ENCODE data around the gene SLAMF9. TPM values are rescaled to one million over a fixed set of nuclear protein-coding genes. Genes with fewer than 3 reads are reported as not detected.

Gene SLAMF9
- total and polyA plus RNA-seq, 3 experiments from 2014 or later = not detected

DNA sequence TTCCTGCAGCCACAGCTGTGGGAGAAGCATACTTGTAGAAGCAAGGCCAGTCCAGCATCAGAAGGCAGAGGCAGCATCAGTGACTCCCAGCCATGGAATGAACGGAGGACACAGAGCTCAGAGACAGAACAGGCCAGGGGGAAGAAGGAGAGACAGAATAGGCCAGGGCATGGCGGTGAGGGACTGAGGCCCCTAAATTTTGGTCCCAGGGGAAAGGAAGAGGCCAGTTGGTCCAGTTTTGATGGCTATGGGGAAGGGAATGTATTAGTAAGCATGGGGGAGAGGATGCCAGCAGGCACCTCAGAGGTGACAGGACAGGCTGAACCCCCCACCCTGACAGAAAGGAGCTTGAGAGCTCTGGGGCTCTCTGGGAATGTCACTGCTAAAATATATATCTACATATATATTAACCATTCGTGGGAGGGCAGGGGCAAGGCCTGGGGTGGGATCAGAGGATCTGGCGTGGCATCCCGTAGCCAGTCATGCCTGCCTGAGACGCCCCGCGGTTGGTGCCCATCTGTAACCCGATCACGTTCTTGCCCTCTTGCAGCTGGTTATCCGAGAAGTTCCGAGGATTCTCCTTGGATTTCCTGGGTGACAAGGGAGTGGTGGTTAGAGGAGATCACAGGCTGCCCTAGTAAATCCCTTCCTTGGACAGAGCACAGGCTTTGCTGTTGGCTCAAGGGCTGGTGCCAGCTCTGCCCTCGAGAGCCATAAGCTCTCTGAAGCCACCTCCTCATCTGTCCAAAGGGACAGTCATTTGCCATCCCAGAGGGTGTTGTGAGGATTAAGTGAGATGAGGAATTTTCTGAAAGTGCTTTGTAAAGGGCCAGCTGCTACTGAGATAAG lies 35.5 kb downstream of the SLAMF9 start:
- H3K4me3 Mint-ChIP-seq = peak overlapping the region in 3 of 7 donors; percentile 5 to 78 (median 32)
- no peaks in the 10 kb centered on the region for H3K27me3 ChIP-seq (ENCODE audit: insufficient read depth, low read length, poor library complexity, severe bottlenecking)
- POLR2A ChIA-PET = no interaction called here
- peaks cover 41% of the 10 kb centered on the region for H3K4me1 ChIP-seq (ENCODE audit: insufficient read depth, low read length)
- no peak overlapping the region for H3K27ac ChIP-seq (ENCODE audit: low read depth, low read length)
- H3K9me3 Mint-ChIP-seq = peaks cover 0 to under 1% (median 0%) of the 10 kb centered on the region in 5 donors
- no peak for DNase-seq
- H3K9me3 ChIP-seq (ENCODE audit: low read length) = no peaks in the 10 kb centered on the region
- peaks cover 31% of the 10 kb centered on the region for H3K36me3 ChIP-seq (ENCODE audit: insufficient read depth, low read length)
- peaks cover 0 to 4% of the 10 kb centered on the region in 2 donors for H3K27me3 Mint-ChIP-seq
- H3K27ac Mint-ChIP-seq = peak overlapping the region; percentile 30 to 97 (median 74)
- H3K4me1 Mint-ChIP-seq = peaks cover 63 to 94% (median 80%) of the 10 kb centered on the region in 3 donors
- H3K36me3 Mint-ChIP-seq = peaks cover 14 to 62% (median 16%) of the 10 kb centered on the region in 3 donors
- CTCF ChIA-PET = no interaction called here
- H3K4me3 ChIP-seq (ENCODE audit: low read length) = no peak overlapping the region

DNA sequence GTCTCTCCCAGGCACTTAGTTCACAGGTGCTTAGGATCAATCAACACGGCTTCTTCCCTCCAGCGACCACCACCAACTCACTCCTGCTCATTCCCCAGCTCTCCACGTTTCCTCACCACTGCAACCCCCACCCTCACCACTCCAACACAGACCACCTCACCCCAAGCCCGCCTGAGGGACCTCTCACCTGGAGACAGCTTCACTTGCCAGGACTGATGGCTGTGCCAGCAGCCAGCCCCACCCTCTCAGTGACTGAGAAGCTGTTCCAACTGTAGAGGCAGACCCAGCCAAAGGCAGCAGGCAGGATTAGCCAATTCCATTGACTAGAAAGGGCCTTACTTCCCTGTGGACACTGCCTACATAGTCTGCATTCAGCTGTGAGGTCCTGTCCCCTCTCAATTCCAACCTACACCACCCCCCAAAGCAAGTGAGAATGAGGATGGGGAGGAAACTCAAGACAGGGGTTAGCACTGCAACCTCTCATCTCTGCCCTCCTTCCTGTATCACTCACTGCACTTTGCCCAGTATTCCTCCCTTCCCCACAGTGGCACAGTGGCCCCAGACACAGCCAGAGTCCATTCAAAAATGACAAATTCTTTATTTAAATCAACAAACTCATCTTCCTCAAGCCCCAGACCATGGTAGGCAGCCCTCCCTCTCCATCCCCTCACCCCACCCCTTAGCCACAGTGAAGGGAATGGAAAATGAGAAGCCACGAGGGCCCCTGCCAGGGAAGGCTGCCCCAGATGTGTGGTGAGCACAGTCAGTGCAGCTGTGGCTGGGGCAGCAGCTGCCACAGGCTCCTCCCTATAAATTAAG lies 36.3 kb downstream of the SLAMF9 start:
- ChIA-PET POLR2A (no interaction called here), CTCF (no interaction called here)
- Histone ChIP-seq H3K4me1 (ENCODE audit: insufficient read depth, low read length) (peaks cover 40% of the 10 kb centered on the region), H3K4me3 (ENCODE audit: low read length) (no peak overlapping the region), H3K9me3 (ENCODE audit: low read length) (no peaks in the 10 kb centered on the region), H3K36me3 (ENCODE audit: insufficient read depth, low read length) (peaks cover 31% of the 10 kb centered on the region), H3K27me3 (ENCODE audit: insufficient read depth, low read length, poor library complexity, severe bottlenecking) (no peaks in the 10 kb centered on the region), H3K27ac (ENCODE audit: low read depth, low read length) (no peak overlapping the region)
- peaks cover 63 to 94% (median 80%) of the 10 kb centered on the region in 3 donors for H3K4me1 Mint-ChIP-seq
- DNase-seq = no peak
- H3K27ac Mint-ChIP-seq = peak overlapping the region; percentile 63 to 97 (median 86)
- H3K36me3 Mint-ChIP-seq = peaks cover 14 to 57% (median 16%) of the 10 kb centered on the region in 3 donors
- no peaks in the 10 kb centered on the region for H3K9me3 Mint-ChIP-seq
- peaks cover 0 to 4% of the 10 kb centered on the region in 2 donors for H3K27me3 Mint-ChIP-seq
- peak overlapping the region in 1 of 7 donors; percentile 6 for H3K4me3 Mint-ChIP-seq

DNA sequence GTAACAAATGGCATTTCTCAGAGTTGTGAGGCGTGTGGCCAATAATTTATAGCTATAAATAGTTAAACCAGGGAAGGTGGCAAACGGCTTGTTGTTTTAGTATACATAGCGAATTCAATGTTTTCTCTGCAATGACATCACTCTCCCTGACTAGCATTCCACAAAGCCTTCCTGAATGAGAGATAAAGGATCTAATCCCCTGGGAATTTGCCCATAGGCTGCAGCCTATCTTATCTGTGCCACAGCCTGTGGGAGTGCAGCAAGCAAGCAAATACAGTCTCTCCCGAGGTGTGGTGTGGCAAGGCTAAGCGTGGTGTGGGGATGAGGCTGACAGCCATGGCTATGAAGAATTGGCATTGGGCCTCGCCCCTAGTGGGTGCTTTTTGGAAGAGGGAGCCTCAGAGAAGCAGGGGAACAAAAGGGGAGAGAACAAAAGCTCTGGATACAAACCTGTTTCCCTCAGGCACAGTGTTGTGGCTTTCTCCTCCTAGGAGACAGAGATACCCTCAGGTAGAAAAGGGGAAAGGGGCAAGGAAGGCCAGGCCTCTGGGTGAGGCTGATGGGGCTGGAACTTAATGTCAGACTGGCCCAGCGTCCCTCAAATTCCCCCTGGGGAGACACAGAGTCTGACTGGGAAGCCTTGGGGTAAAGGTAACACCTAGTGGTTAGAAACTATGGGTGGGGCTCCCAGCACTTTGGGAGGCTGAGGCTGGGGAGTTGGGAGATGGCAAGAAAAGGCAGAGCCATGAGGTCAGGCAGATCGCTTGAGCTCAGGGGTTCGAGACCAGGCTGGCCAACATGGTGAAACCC lies 37.6 kb downstream of the SLAMF9 start:
- H3K27me3 ChIP-seq (ENCODE audit: insufficient read depth, low read length, poor library complexity, severe bottlenecking) = no peaks in the 10 kb centered on the region
- peak overlapping the region in 1 of 7 donors; percentile 26 for H3K4me3 Mint-ChIP-seq
- H3K4me3 ChIP-seq (ENCODE audit: low read length) = no peak overlapping the region
- peaks cover 63 to 94% (median 80%) of the 10 kb centered on the region in 3 donors for H3K4me1 Mint-ChIP-seq
- H3K36me3 ChIP-seq (ENCODE audit: insufficient read depth, low read length) = peaks cover 31% of the 10 kb centered on the region
- no peaks in the 10 kb centered on the region for H3K9me3 ChIP-seq (ENCODE audit: low read length)
- no peak overlapping the region for H3K27ac ChIP-seq (ENCODE audit: low read depth, low read length)
- peaks cover 40% of the 10 kb centered on the region for H3K4me1 ChIP-seq (ENCODE audit: insufficient read depth, low read length)
- H3K27me3 Mint-ChIP-seq = peaks cover 0 to 4% of the 10 kb centered on the region in 2 donors
- POLR2A ChIA-PET = interaction anchor here (2.0 kb wide), 1 partner anchor 9 kb away, joined by 7 read pairs; the partner anchor contains the start of gene TAGLN2
- H3K9me3 Mint-ChIP-seq = no peaks in the 10 kb centered on the region
- CTCF ChIA-PET = interaction anchor here (1.1 to 1.7 kb wide), 3 partner anchors 9 to 136 kb away, joined by 3 to 6 read pairs (median 3); partner anchors contain the start of genes DUSP23 and TAGLN2
- DNase-seq = no peak
- peaks cover 14 to 53% (median 16%) of the 10 kb centered on the region in 3 donors for H3K36me3 Mint-ChIP-seq
- peak overlapping the region; percentile 44 to 92 (median 84) for H3K27ac Mint-ChIP-seq

DNA sequence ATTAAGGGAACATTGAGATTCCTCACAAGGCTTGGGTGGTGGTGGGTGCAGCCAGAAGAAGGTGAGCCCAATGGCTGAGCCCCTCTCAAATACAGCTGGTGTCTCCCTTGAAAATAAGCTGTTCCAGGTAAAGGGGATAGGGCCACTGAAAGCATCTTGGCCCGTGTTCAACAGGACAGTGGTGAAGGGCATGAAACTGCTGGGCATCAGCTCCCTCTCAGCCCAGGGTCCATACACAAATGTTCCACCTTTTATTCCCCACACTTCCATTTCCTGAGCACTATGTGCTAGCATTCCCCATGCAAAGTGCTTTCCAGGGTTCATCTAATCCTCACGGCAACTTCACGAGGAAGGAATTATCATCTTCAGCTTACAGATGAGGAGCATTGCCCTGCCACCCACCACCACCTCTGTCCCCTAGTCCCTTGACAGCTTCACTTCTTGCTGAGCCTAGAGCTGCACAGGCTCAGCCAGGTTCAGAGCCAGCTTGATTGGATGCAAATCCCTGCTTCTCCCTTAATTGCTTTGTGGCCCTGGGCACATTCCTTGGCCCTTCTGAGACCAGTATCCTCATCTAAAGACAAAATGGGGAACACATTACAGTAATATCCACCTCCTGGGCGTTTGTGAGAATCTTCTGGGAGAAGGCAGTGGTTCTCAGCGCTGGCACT lies 38.3 kb downstream of the SLAMF9 start:
- ChIA-PET CTCF (interaction anchor here (1.1 to 1.7 kb wide), 4 partner anchors 10 to 135 kb away, joined by 3 to 6 read pairs (median 3); partner anchors contain the start of genes DUSP23 and TAGLN2), POLR2A (interaction anchor here (1.2 to 2.0 kb wide), 2 partner anchors 8 to 10 kb away, joined by 4 to 7 read pairs; partner anchors contain the start of gene TAGLN2)

DNA sequence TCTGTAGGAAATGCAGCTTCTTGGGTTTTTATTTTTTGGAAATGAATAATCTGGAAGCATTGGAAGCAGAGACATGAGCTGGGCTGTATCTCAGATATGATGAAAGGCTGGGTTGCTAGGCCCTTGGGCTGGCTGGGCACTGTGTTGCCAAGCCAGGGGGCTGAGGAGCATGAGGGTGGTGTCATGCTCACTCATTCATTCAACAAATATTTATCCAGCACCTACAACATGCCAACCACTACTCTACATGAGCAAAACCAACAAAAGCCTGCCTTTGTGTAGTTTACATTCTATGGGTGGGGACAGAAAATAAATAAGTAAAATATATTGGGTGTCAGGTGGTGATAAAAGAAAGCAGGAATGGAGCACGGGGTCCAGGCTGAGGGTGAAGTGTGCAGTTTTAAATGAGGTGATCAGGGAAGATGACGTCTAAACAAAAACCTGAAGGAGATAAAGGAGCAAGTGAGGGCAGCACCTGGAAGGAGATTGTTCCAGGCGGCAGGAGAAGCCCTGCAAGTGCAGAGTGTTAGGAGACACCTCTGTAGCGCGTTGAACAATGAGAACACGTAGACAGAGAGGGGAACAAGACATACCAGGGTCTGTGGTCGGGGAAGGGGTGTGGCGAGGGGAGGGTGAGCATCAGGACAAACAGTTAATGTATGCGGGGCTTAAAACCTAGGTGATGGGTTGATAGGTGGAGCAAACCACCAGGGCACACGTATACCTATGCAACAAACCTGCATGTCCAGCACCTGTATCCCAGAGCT lies 39.6 kb downstream of the SLAMF9 start:
- peak overlapping the region in 7 of 8 donors; percentile 78 to 99 (median 96) for H3K27ac Mint-ChIP-seq
- ChIA-PET CTCF (interaction anchor here (0.7 to 1.2 kb wide), 4 partner anchors 8 to 21 kb away, joined by 3 to 4 read pairs (median 3); partner anchors contain the start of gene TAGLN2), POLR2A (interaction anchor here (1.0 to 1.2 kb wide), 2 partner anchors 9 to 10 kb away, joined by 4 read pairs; no protein-coding TSS in a partner anchor)
- Histone ChIP-seq H3K9me3 (ENCODE audit: low read length) (no peaks in the 10 kb centered on the region), H3K27ac (ENCODE audit: low read depth, low read length) (no peak overlapping the region), H3K27me3 (ENCODE audit: insufficient read depth, low read length, poor library complexity, severe bottlenecking) (no peaks in the 10 kb centered on the region), H3K4me3 (ENCODE audit: low read length) (no peak overlapping the region), H3K36me3 (ENCODE audit: insufficient read depth, low read length) (peaks cover 12% of the 10 kb centered on the region), H3K4me1 (ENCODE audit: insufficient read depth, low read length) (peaks cover 47% of the 10 kb centered on the region)
- no peaks in the 10 kb centered on the region for H3K9me3 Mint-ChIP-seq
- peak overlapping the region in 3 of 7 donors; percentile 3 to 57 (median 12) for H3K4me3 Mint-ChIP-seq
- DNase-seq = no peak
- peaks cover 7 to 33% (median 10%) of the 10 kb centered on the region in 3 donors for H3K36me3 Mint-ChIP-seq
- H3K27me3 Mint-ChIP-seq = peaks cover 0 to 2% of the 10 kb centered on the region in 2 donors
- H3K4me1 Mint-ChIP-seq = peaks cover 65 to 94% (median 83%) of the 10 kb centered on the region in 3 donors

More for the DNA sequence above, 38.3 kb downstream of the SLAMF9 start:
- Histone ChIP-seq H3K27me3 (ENCODE audit: insufficient read depth, low read length, poor library complexity, severe bottlenecking) (no peaks in the 10 kb centered on the region), H3K36me3 (ENCODE audit: insufficient read depth, low read length) (peaks cover 24% of the 10 kb centered on the region), H3K27ac (ENCODE audit: low read depth, low read length) (no peak overlapping the region), H3K9me3 (ENCODE audit: low read length) (no peaks in the 10 kb centered on the region), H3K4me1 (ENCODE audit: insufficient read depth, low read length) (peaks cover 40% of the 10 kb centered on the region), H3K4me3 (ENCODE audit: low read length) (no peak overlapping the region)
- peak overlapping the region in 1 of 7 donors; percentile 16 for H3K4me3 Mint-ChIP-seq
- DNase-seq = no peak
- H3K36me3 Mint-ChIP-seq = peaks cover 10 to 46% (median 11%) of the 10 kb centered on the region in 3 donors
- no peaks in the 10 kb centered on the region for H3K9me3 Mint-ChIP-seq
- peaks cover 63 to 94% (median 80%) of the 10 kb centered on the region in 3 donors for H3K4me1 Mint-ChIP-seq
- peak overlapping the region; percentile 57 to 92 (median 84) for H3K27ac Mint-ChIP-seq
- peaks cover 0 to 4% of the 10 kb centered on the region in 2 donors for H3K27me3 Mint-ChIP-seq

DNA sequence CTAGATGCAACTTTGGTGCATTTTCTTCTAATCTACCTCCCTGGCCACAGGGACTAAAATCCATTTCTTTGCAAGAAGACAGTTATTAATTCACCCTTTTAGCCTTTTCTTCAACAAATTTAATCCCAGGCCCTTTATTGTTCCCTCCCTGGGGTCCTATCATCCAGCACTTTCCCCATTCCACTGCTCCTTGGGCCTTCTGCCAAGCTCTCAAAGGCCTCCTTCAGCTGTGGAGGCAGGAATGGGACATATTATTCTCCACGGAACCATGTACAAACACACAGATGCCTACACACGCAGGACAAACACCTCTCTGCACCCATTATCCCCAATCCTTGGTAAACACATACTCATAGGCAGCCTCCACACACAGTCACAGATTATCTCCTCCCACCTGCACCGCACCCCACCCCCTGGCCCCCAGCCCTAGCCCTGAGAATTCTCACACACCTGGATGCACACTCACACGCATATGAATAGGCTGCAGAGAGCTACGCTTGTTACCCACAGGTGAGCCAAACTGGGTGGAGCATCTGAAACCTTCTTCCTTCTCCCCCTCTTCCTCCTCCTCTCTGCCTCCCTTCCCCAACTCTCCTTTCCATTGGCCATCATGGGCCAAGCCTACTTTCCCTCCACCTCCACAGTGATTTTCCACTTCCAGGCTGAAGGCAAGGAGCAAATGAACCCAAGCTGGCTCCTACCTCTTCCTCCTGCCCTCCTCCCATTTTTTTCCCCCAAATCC lies 40.4 kb downstream of the SLAMF9 start:
- CTCF ChIA-PET = interaction anchor here (0.7 to 1.0 kb wide), 3 partner anchors 9 to 22 kb away, joined by 3 to 4 read pairs (median 3); partner anchors contain the start of gene TAGLN2
- DNase-seq = no peak
- POLR2A ChIA-PET = interaction anchor here (1.0 kb wide), 1 partner anchor 11 kb away, joined by 4 read pairs; no protein-coding TSS in a partner anchor

More for the DNA sequence above, 40.4 kb downstream of the SLAMF9 start:
- Mint-ChIP-seq H3K36me3 (peaks cover 7 to 25% (median 10%) of the 10 kb centered on the region in 3 donors), H3K9me3 (no peaks in the 10 kb centered on the region), H3K27me3 (peaks cover 0 to 2% of the 10 kb centered on the region in 2 donors), H3K27ac (peak overlapping the region; percentile 31 to 99 (median 96)), H3K4me1 (peaks cover 63 to 91% (median 82%) of the 10 kb centered on the region in 3 donors), H3K4me3 (peak overlapping the region in 5 of 7 donors; percentile 3 to 54 (median 12))
- Histone ChIP-seq H3K27me3 (ENCODE audit: insufficient read depth, low read length, poor library complexity, severe bottlenecking) (no peaks in the 10 kb centered on the region), H3K4me1 (ENCODE audit: insufficient read depth, low read length) (peaks cover 47% of the 10 kb centered on the region), H3K36me3 (ENCODE audit: insufficient read depth, low read length) (peaks cover 4% of the 10 kb centered on the region), H3K9me3 (ENCODE audit: low read length) (no peaks in the 10 kb centered on the region), H3K27ac (ENCODE audit: low read depth, low read length) (no peak overlapping the region), H3K4me3 (ENCODE audit: low read length) (no peak overlapping the region)

All from CD8-positive, alpha-beta memory T cell (primary cell).